Vagina (tissue), 2 donors: ENCODE measurements around the gene GRM7.

Experiments used
- CTCF ChIP-seq, 3 experiments: fragments of 450-650 bp in 2 of 3; fragments of 200-600 bp in 1 of 3; sonication (generic) in 1 of 3; IDR thresholded peaks; one replicate each; pipeline ENCODE4 v1.5.1; 2017 to 2019; ENCODE audit warnings: antibody characterized with exemption in 3 of 3, mild to moderate bottlenecking in 2 of 3, moderate library complexity in 2 of 3
- POLR2A ChIP-seq, 2 donors: fragments of 450-650 bp; IDR thresholded peaks; one replicate each; pipeline ENCODE4 v1.6.1; 2017; ENCODE audit warnings: antibody characterized with exemption in 2 of 2, mild to moderate bottlenecking in 2 of 2, moderate library complexity in 2 of 2
- POLR2AphosphoS5 ChIP-seq, 2 donors: sonication (generic); formaldehyde crosslinking; IDR thresholded peaks; one replicate each; pipeline ENCODE4 v1.9.0; 2017; ENCODE audit warnings: antibody characterized with exemption in 2 of 2, mild to moderate bottlenecking in 2 of 2, low read depth in 1 of 2; ENCODE audit not compliant: insufficient read depth in 1 of 2

DNA sequence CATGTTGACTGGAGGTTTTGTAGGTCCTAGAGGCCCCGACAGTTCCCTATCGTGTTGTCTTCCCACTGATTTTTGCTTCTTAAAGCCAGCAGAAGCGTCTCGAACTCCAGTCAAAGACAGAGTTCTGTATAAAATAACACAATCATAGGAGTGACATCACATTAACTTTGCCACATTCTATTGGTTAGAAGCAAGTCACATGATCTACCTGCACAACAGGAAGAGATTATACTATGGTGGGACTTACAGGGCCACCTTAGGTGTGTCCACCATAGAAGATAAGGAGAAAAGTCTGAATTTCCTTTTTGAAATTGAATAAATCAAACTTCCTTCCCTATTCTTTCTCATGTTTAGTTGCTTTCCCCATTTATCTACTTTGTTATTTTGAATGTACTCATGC, 365.5 kb downstream of the GRM7 start:
- TF ChIP-seq CTCF (IDR thresholded peaks at IDR 0.05) (no peak), POLR2A (IDR thresholded peaks at IDR 0.05) (no peak), POLR2AphosphoS5 (IDR thresholded peaks at IDR 0.05; ENCODE audit: insufficient read depth in 1 of 2, low read depth in 1 of 2) (no peak)
